Cardiac muscle cell (in vitro differentiated cells and primary cell): ENCODE results near the gene SUCLA2. TPM values are rescaled to one million over a fixed set of nuclear protein-coding genes. Genes with fewer than 3 reads are reported as not detected.
A peak's percentile ranks its signal among the peaks of the same experiment; 100 is the strongest.
"Not testable (repeated sequence)": the region's sequence is repeated elsewhere in the genome, so short reads cannot be mapped to it uniquely, and the experiment has no call there.

ENCODE experiments used
- DNase-seq, 2 donors: peaks; one replicate each; pipeline versions ENCODE4 v3.0.0 to v3.0.0-alpha.2; 2010 to 2017; ENCODE audit warnings: low read depth in 1 of 2, low spot score in 1 of 2
- H3K27ac ChIP-seq: fragments of 200-600 bp; sonication (generic); 2 replicates; pipeline ENCODE4 v1.5.1; 2016
- H3K27me3 ChIP-seq: fragments of 200-600 bp; sonication (generic); 2 replicates; pipeline ENCODE4 v1.6.0; 2016; ENCODE audit warnings: control low read depth
- H3K36me3 ChIP-seq: fragments of 200-600 bp; sonication (generic); 2 replicates; pipeline ENCODE4 v1.5.1; 2016; ENCODE audit warnings: control low read depth
- H3K4me1 ChIP-seq: fragments of 200-600 bp; sonication (generic); 2 replicates; pipeline ENCODE4 v1.8.1; 2017; ENCODE audit warnings: low read depth, mild to moderate bottlenecking, mixed run types
- H3K4me3 ChIP-seq: fragments of 200-600 bp; sonication (generic); 2 replicates; pipeline ENCODE4 v1.5.1; 2016; ENCODE audit warnings: mild to moderate bottlenecking
- H3K9me3 ChIP-seq: fragments of 200-600 bp; sonication (generic); 2 replicates; pipeline ENCODE4 v1.5.1; 2017; ENCODE audit warnings: low read depth, mild to moderate bottlenecking, control low read depth
- polyA plus RNA-seq: library from polyadenylated mRNA; unstranded; fragments of >200 nt; fragmentation: Nextera tagmentation; extraction: Ambion mirVana; gene quantifications from 2 replicates; pipeline ENCODE4 v1.2.1, GENCODE V29; 2016
- total RNA-seq: library from RNA; depleted of rRNA; stranded (reverse); fragments of >200 nt; gene quantifications from 2 replicates; pipeline ENCODE4 v1.2.3, GENCODE V29; 2016
- TF ChIP-seq, protein P1 (sequence below): IDR thresholded peaks from 2 replicates; pipeline ENCODE4 v1.5.1; 2012; ENCODE audit warnings: low read depth, mild to moderate bottlenecking, low read length

The SUCLA2 gene
- total and polyA plus RNA-seq, 2 experiments from 2014 or later: 58.9 to 161 TPM

DNA sequence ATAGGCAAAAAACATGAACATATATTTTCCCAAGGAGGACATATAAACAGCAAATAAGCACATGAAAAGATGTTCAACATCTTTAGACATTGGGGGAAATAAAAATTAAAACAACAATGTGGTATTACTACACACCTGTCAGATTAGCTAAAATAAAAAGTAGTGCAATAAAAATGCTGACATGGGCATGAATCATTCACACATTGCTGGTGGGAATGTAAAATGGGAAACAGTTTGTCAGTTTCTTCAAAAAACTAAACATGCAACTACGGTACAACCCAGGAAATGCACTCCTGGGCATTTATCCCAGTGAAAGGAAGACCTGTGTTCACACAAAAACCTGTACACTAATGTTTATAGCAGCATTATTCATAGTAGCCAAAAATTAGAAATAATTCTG, 5.3 kb upstream of the SUCLA2 start:
- H3K4me3 ChIP-seq: no peak overlapping the region
- DNase-seq: no peak
- TF ChIP-seq, protein P1, sequence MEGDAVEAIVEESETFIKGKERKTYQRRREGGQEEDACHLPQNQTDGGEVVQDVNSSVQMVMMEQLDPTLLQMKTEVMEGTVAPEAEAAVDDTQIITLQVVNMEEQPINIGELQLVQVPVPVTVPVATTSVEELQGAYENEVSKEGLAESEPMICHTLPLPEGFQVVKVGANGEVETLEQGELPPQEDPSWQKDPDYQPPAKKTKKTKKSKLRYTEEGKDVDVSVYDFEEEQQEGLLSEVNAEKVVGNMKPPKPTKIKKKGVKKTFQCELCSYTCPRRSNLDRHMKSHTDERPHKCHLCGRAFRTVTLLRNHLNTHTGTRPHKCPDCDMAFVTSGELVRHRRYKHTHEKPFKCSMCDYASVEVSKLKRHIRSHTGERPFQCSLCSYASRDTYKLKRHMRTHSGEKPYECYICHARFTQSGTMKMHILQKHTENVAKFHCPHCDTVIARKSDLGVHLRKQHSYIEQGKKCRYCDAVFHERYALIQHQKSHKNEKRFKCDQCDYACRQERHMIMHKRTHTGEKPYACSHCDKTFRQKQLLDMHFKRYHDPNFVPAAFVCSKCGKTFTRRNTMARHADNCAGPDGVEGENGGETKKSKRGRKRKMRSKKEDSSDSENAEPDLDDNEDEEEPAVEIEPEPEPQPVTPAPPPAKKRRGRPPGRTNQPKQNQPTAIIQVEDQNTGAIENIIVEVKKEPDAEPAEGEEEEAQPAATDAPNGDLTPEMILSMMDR: no peak
- H3K9me3 ChIP-seq: no peaks in the 10 kb centered on the region
- H3K27ac ChIP-seq: no peak overlapping the region
- H3K4me1 ChIP-seq: no peaks in the 10 kb centered on the region
- no peaks in the 10 kb centered on the region for H3K36me3 ChIP-seq
- no peaks in the 10 kb centered on the region for H3K27me3 ChIP-seq

DNA sequence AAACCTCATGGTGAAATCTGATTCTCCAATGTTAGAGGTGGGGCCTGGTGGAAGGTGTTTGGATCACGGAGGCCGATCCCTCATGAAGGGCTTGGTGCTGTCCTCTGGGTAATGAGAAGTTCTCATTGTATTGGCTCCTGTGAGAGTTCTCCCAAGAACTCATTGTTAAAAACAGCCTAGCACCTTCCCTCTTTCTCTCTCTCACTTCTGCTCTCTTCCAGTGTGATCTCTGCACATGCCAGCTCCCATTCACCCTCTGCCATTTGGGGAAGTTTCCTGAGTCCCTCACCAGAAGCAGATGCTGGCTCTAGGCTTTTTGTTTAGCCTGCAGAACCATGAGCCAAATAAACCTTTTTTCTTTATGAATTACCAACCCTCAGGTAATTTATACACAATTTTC, 3.1 kb upstream of the SUCLA2 start:
- H3K4me3 ChIP-seq: no peak overlapping the region
- no peaks in the 10 kb centered on the region for H3K36me3 ChIP-seq
- no peak overlapping the region for H3K27ac ChIP-seq
- no peaks in the 10 kb centered on the region for H3K9me3 ChIP-seq
- no peak for DNase-seq
- TF ChIP-seq, protein P1: no peak
- H3K27me3 ChIP-seq: no peaks in the 10 kb centered on the region
- peaks cover 6% of the 10 kb centered on the region for H3K4me1 ChIP-seq

DNA sequence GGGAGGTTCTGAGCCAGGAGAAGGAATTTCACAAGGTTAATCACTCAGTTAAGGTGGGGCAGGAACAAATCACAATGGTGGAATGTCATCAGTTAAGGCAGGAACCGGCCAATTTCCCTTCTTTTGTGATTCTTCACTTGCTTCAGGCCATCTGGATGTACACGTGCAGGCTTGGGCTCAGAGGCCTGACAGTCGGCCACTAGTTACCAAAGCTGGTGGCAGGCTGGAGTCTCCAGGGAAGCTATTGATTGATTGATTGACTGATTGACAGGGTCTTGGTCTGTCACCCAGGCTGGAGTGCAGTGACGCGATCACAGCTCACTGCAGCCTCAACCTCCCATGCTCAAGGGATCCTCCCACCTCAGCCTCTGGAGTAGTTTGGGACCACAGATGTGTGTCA, 926 bp upstream of the SUCLA2 start:
- not testable (repeated sequence) for DNase-seq, H3K9me3 ChIP-seq, H3K4me3 ChIP-seq, H3K36me3 ChIP-seq, H3K27me3 ChIP-seq, H3K27ac ChIP-seq
- H3K4me1 ChIP-seq: peaks cover 14% of the 10 kb centered on the region

DNA sequence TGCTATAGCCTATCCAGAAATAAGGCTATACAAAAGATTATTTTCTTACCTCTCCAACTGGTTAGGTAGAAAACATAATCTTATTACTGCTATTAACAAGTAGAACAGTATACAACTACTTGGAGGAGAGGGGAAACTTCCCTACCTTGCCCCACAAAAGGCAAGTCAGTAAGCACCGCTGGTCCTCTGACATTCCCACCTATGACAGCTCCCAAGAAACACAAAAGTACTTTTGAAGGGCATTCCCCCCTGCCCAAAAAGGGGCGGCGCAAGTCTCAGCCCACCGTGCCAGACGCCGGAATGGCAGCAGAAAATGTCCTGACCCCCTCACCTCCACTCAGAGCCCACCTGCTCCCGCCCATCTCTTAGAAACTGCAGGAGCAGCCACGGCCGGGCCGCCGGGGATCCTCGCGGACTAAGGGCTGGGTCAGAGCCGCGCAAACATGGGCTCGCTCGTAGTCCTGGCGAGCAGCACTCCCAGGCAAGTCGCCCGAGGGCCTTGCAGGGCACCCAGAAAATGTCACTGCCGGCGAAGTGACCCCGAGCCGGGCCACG, 437 bp downstream of the SUCLA2 start:
- peak in 1 of 2 donors; percentile 58 for DNase-seq
- H3K4me3 ChIP-seq: peak overlapping the region; percentile 88
- peaks cover 3% of the 10 kb centered on the region for H3K36me3 ChIP-seq
- TF ChIP-seq, protein P1: no peak
- no peaks in the 10 kb centered on the region for H3K9me3 ChIP-seq
- H3K4me1 ChIP-seq: peaks cover 14% of the 10 kb centered on the region
- H3K27me3 ChIP-seq: no peaks in the 10 kb centered on the region
- peak overlapping the region; percentile 85 for H3K27ac ChIP-seq

DNA sequence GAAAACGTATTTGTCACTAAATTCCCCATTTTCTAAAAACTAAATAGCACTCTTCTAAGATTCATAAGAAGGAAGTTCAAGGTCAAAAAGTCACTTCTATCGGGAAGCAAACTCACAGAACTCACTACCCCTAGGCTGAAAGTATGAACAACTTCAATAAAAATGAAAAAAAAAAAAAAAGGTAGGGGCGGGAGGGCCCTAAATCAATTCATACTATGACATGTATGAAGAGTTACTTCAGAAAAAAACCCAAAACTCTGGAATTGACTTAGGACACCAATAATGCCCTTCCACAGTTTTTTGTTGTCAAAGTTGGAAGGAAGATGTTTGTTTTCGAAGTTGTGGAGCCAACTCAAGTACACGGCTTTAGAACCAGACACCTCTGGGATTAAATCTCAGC, 1.1 kb downstream of the SUCLA2 start:
- Histone ChIP-seq H3K9me3 (no peaks in the 10 kb centered on the region), H3K4me3 (peak overlapping the region; percentile 88), H3K27ac (no peak overlapping the region), H3K27me3 (no peaks in the 10 kb centered on the region), H3K4me1 (peaks cover 14% of the 10 kb centered on the region), H3K36me3 (peaks cover 7% of the 10 kb centered on the region)
- no peak for DNase-seq
- TF ChIP-seq, protein P1: no peak

DNA sequence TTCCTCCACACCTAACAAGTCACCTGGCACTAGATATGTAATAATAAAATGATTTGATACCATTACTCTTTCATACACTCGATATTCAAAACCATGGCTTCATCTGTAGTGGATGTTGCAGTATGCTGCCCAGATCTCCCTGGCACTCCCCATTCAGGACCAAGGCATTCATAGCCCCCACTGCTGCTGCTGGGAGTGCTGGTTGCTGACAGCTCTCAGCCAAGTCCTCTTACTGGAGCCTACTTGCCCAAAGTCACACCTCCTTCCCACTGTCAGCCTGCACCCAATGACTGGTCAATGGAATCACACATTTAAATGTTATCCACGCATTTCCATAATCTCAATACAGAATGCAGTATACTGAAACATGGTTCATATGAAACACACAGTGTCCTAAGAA, 3.7 kb downstream of the SUCLA2 start:
- Histone ChIP-seq H3K4me1 (peaks cover 14% of the 10 kb centered on the region), H3K9me3 (no peaks in the 10 kb centered on the region), H3K27ac (no peak overlapping the region), H3K4me3 (no peak overlapping the region), H3K36me3 (peaks cover 18% of the 10 kb centered on the region), H3K27me3 (no peaks in the 10 kb centered on the region)
- DNase-seq: no peak
- TF ChIP-seq, protein P1: no peak
